Stimulated activated naive B cell treated with anti-CD40 and anti-IgM and Interleukin-4, amounts not matched to agents 10 μg/mL and 1 μg/mL and 100 μg/mL, for 72 hours (primary cell): ENCODE data around the gene KRTAP10-6.

Experiments
- ATAC-seq, 2 donors: fragments of 150-1000 bp; cut with Tn5 transposase; replicated peaks; 2 replicates each; pipeline ENCODE4 v1.10.0; 2021; ENCODE audit warnings: moderate library complexity in 1 of 2
- DNase-seq: peaks from one replicate; pipeline ENCODE4 v3.0.0; 2021
- H3K27ac Mint-ChIP-seq: one replicate; pipeline ENCODE4 v1.8.0; 2022; ENCODE audit warnings: mild to moderate bottlenecking, mixed read lengths
- H3K27me3 Mint-ChIP-seq, 2 donors: one replicate each; pipeline ENCODE4 v1.8.0; 2022; ENCODE audit warnings: mixed read lengths in 2 of 2
- H3K36me3 Mint-ChIP-seq, 2 donors: one replicate each; pipeline ENCODE4 v1.8.0; 2022; ENCODE audit warnings: mixed read lengths in 2 of 2, mild to moderate bottlenecking in 1 of 2
- H3K4me1 Mint-ChIP-seq, 2 donors: one replicate each; pipeline ENCODE4 v1.8.0; 2022; ENCODE audit warnings: mixed read lengths in 2 of 2, mild to moderate bottlenecking in 1 of 2
- H3K4me3 Mint-ChIP-seq, 2 donors: one replicate each; pipeline ENCODE4 v1.8.0; 2022; ENCODE audit warnings: mild to moderate bottlenecking in 2 of 2, mixed read lengths in 2 of 2, moderate library complexity in 1 of 2
- H3K9me3 Mint-ChIP-seq, 2 donors: one replicate each; pipeline ENCODE4 v1.8.0; 2022; ENCODE audit warnings: mixed read lengths in 2 of 2, mild to moderate bottlenecking in 1 of 2

The KRTAP10-6 gene

GRCh38 chr21:44626673-44627143 lies 34.4 kb upstream of the KRTAP10-6 start, which contains the start of gene KRTAP10-9:
TSS of gene KRTAP10-9 (plus strand) at chr21:44627093. CDS start at chr21:44627172, 79 bp downstream.
- Mint-ChIP-seq H3K36me3 (peaks cover 7 to 28% of the 10 kb centered on the region in 2 donors), H3K9me3 (peaks cover 33 to 43% of the 10 kb centered on the region in 2 donors), H3K4me3 (no peak within 1 kb of the TSS), H3K4me1 (peaks cover 6 to 11% of the 10 kb centered on the region in 2 donors), H3K27ac (no peak within 1 kb of the TSS), H3K27me3 (peaks cover 24 to 30% of the 10 kb centered on the region in 2 donors)
- DNase-seq: no peak
- no peak for ATAC-seq

DNA sequence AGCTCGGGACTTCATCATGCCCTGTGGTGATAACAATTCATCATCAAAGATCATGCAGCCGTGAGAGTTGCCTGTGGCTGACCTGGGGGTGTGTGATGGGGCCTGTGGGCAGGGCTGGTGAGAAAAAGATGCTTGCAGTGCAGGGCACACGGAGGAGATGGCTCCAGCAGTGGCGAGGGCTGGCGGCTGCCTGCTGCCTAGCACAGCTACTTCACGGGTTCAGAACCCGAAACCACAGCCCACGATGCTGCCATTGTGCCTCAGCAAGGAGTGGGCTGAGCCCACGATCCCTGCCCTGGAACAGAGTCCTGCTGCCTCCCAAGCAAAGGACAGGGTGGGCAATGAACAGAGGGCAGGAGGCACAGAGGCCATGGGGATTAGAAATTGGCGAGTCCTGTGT lies 34.0 kb upstream of the KRTAP10-6 start:
- Mint-ChIP-seq H3K36me3 (peaks cover 5 to 24% of the 10 kb centered on the region in 2 donors), H3K4me3 (no peak overlapping the region), H3K27ac (no peak overlapping the region), H3K9me3 (peaks cover 31 to 39% of the 10 kb centered on the region in 2 donors), H3K4me1 (peaks cover 6 to 11% of the 10 kb centered on the region in 2 donors), H3K27me3 (peaks cover 24 to 28% of the 10 kb centered on the region in 2 donors)
- no peak for ATAC-seq
- no peak for DNase-seq

GRCh38 chr21:44625756-44626155 lies 33.5 kb upstream of the KRTAP10-6 start:
- Mint-ChIP-seq H3K36me3 (peaks cover 5 to 20% of the 10 kb centered on the region in 2 donors), H3K27ac (no peak overlapping the region), H3K9me3 (peaks cover 27 to 36% of the 10 kb centered on the region in 2 donors), H3K4me1 (peaks cover 6 to 11% of the 10 kb centered on the region in 2 donors), H3K4me3 (no peak overlapping the region), H3K27me3 (peaks cover 24 to 28% of the 10 kb centered on the region in 2 donors)
- DNase-seq: no peak
- ATAC-seq: no peak

- Mint-ChIP-seq H3K9me3 (peaks cover 27 to 49% of the 10 kb centered on the region in 2 donors), H3K27ac (no peak overlapping the region), H3K4me1 (peaks cover 6 to 7% of the 10 kb centered on the region in 2 donors), H3K36me3 (peaks cover 6 to 33% of the 10 kb centered on the region in 2 donors), H3K27me3 (peaks cover 24 to 28% of the 10 kb centered on the region in 2 donors), H3K4me3 (no peak overlapping the region)
- ATAC-seq (no peak), DNase-seq (no peak)
These were observed 31.3 kb upstream of the KRTAP10-6 start for GRCh38 chr21:44623575-44623974.

- no peak for ATAC-seq
- Mint-ChIP-seq H3K9me3 (peaks cover 27 to 49% of the 10 kb centered on the region in 2 donors), H3K36me3 (peaks cover 6 to 31% of the 10 kb centered on the region in 2 donors), H3K4me3 (no peak overlapping the region), H3K4me1 (peaks cover 10 to 11% of the 10 kb centered on the region in 2 donors), H3K27ac (no peak overlapping the region), H3K27me3 (peaks cover 17 to 19% of the 10 kb centered on the region in 2 donors)
- no peak for DNase-seq
These were observed 27.6 kb upstream of the KRTAP10-6 start for GRCh38 chr21:44619886-44620285.

DNA sequence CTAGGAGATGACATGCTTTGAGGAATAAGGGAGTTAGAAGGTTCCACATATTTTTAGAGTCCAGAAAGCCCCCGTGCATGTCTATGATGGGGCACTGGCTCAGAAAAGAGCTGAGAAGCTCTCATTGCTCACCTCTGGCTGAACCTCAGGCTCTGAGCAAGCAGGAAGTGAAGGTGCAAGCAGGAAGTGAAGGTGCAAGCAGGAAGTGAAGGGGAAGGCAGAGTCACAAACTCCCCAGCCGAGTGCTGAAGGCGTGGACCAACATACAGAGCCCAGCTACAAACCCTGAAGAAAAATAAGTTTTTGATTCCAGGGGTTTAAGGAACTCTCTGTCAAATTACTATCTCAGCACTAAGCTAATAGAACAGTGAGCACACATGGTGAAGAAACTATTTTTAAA lies 26.6 kb upstream of the KRTAP10-6 start:
- Mint-ChIP-seq H3K4me1 (peaks cover 10 to 11% of the 10 kb centered on the region in 2 donors), H3K27me3 (peaks cover 13 to 18% of the 10 kb centered on the region in 2 donors), H3K9me3 (peaks cover 21 to 39% of the 10 kb centered on the region in 2 donors), H3K36me3 (peaks cover 4 to 23% of the 10 kb centered on the region in 2 donors), H3K4me3 (no peak overlapping the region), H3K27ac (peak overlapping the region; percentile 48)
- ATAC-seq: peak; percentile 64 to 71
- no peak for DNase-seq

DNA sequence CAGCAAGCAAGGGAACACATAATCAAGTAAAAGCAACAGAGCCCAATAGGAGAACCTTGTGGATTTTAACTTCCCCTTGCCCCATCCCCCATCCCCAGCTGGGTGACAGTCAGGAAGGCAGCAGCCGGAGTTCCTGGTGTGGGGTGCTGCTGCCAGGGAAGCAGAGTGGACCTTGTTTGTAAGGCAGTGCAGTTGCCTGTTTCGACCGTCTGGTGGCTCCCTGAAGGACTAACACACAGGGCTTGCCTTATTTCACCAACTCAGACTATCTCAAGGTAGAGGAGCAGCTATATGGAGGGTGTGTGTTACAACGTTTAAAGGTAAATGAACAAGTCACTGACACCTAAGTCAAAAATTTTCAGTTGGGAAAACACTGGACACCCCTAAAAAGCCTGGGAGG lies 26.2 kb upstream of the KRTAP10-6 start:
- Mint-ChIP-seq H3K4me3 (no peak overlapping the region), H3K27me3 (peaks cover 9 to 16% of the 10 kb centered on the region in 2 donors), H3K9me3 (peaks cover 18 to 35% of the 10 kb centered on the region in 2 donors), H3K36me3 (peaks cover 3 to 21% of the 10 kb centered on the region in 2 donors), H3K4me1 (peaks cover 10 to 11% of the 10 kb centered on the region in 2 donors), H3K27ac (peak overlapping the region; percentile 48)
- peak; percentile 55 to 66 for ATAC-seq
- DNase-seq: no peak

DNA sequence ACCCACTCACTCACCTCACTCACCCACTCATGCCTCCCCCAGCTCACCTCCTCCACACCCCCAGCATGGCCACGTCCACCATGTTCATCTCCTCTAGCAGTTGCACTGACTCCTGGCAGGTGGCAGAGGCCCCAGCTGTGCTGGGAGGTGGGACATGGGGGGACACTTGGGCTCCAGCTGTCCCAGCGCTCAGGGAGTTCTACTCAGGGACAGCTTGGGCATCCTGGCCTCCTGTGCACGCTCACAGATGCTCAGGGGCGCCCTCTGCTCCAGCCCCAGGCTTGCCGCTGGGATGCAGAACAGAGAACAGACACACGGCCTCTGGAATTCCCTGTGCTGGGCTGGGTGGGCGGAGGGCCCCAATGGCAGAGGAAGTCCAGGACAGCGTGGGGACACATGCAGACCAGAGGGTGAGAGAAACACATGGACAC lies 24.8 kb upstream of the KRTAP10-6 start:
- peaks cover 10 to 11% of the 10 kb centered on the region in 2 donors for H3K4me1 Mint-ChIP-seq
- H3K9me3 Mint-ChIP-seq: peaks cover 12 to 22% of the 10 kb centered on the region in 2 donors
- ATAC-seq (no peak), DNase-seq (no peak)
- peaks cover 1 to 23% of the 10 kb centered on the region in 2 donors for H3K36me3 Mint-ChIP-seq
- H3K27ac Mint-ChIP-seq: no peak overlapping the region
- no peak overlapping the region for H3K4me3 Mint-ChIP-seq
- H3K27me3 Mint-ChIP-seq: peaks cover 17 to 24% of the 10 kb centered on the region in 2 donors

- DNase-seq (no peak), ATAC-seq (no peak)
- Mint-ChIP-seq H3K4me3 (no peak overlapping the region), H3K9me3 (peaks cover 14 to 23% of the 10 kb centered on the region in 2 donors), H3K4me1 (peaks cover 10 to 11% of the 10 kb centered on the region in 2 donors), H3K36me3 (peaks cover 1 to 23% of the 10 kb centered on the region in 2 donors), H3K27ac (no peak overlapping the region), H3K27me3 (peaks cover 17 to 24% of the 10 kb centered on the region in 2 donors)
These were observed 24.3 kb upstream of the KRTAP10-6 start for GRCh38 chr21:44616591-44616926.

DNA sequence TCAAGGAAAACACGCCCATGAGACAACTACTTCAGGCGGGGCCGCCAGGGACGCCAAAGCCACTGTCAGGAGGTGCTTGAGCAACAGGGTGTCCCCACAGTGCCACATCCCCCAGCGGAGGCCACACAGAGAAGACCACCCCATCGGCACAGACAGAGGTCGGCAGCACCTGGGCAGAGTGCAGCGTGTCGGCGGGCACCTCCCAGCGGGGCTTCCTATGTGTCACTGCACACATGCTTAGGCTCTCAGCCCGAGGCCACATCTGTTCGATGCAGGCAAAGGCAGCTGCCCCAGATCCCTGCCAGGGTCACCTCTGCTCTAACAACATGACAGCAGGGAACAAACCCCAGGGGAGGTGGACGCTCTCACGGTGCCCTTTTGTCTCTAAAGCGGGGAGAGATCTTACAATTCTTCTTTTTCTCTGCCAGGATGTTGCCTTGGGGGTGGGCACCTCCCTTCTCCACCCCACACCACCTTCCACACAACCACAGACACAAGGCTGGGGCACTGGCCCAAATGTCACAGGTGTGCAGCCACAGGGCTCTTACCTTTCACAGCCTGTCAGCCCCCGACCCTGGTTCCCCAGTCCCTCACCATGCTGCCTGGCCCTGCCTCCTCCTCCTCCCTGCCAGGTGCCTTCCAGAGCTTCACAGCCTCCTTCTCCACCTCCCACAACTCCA lies 23.7 kb upstream of the KRTAP10-6 start:
- Mint-ChIP-seq H3K36me3 (peaks cover 4 to 27% of the 10 kb centered on the region in 2 donors), H3K4me1 (peaks cover 10 to 11% of the 10 kb centered on the region in 2 donors), H3K27me3 (peaks cover 17 to 24% of the 10 kb centered on the region in 2 donors), H3K4me3 (no peak overlapping the region), H3K9me3 (peaks cover 17 to 28% of the 10 kb centered on the region in 2 donors), H3K27ac (no peak overlapping the region)
- ATAC-seq: no peak
- DNase-seq: no peak

GRCh38 chr21:44615466-44615865 lies 23.2 kb upstream of the KRTAP10-6 start:
- Mint-ChIP-seq H3K27me3 (peaks cover 17 to 24% of the 10 kb centered on the region in 2 donors), H3K4me1 (peaks cover 10 to 11% of the 10 kb centered on the region in 2 donors), H3K27ac (no peak overlapping the region), H3K9me3 (peaks cover 20 to 23% of the 10 kb centered on the region in 2 donors), H3K4me3 (no peak overlapping the region), H3K36me3 (peaks cover 3 to 23% of the 10 kb centered on the region in 2 donors)
- ATAC-seq (no peak), DNase-seq (no peak)

- ATAC-seq (no peak), DNase-seq (no peak)
- H3K27ac Mint-ChIP-seq: no peak overlapping the region
- H3K36me3 Mint-ChIP-seq: peaks cover 3 to 21% of the 10 kb centered on the region in 2 donors
- no peak overlapping the region for H3K4me3 Mint-ChIP-seq
- peaks cover 21 to 22% of the 10 kb centered on the region in 2 donors for H3K9me3 Mint-ChIP-seq
- peaks cover 17 to 24% of the 10 kb centered on the region in 2 donors for H3K27me3 Mint-ChIP-seq
- H3K4me1 Mint-ChIP-seq: peaks cover 10 to 11% of the 10 kb centered on the region in 2 donors
These were observed 22.7 kb upstream of the KRTAP10-6 start for GRCh38 chr21:44614961-44615391.

DNA sequence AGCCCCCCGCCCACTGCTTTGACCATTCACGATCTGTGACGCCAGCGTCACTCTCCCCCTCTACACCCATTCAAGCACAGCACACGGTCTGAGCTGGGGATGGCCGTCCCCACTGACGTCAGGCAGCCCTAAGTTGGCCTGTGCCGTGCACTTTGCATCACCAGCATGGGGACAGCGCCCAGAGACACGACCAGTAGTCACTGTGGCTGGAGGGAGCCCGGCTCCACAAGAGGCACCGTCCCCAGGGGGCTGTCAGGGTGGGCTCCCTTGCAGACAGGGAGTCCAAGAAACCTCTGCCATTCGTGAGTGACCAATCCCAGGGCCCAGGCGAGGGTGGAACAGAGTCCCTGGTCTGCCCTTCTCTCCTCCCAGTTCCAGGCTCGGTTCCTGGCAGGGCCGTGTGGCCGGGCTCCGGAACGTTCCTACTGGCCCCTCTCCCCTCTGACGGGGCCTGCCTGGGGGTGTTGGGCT lies 21.9 kb upstream of the KRTAP10-6 start:
- Mint-ChIP-seq H3K27me3 (peaks cover 21 to 24% of the 10 kb centered on the region in 2 donors), H3K36me3 (peaks cover 3 to 13% of the 10 kb centered on the region in 2 donors), H3K4me1 (peaks cover 10 to 11% of the 10 kb centered on the region in 2 donors), H3K4me3 (no peak overlapping the region), H3K27ac (no peak overlapping the region), H3K9me3 (peaks cover 21 to 23% of the 10 kb centered on the region in 2 donors)
- DNase-seq (no peak), ATAC-seq (no peak)

DNA sequence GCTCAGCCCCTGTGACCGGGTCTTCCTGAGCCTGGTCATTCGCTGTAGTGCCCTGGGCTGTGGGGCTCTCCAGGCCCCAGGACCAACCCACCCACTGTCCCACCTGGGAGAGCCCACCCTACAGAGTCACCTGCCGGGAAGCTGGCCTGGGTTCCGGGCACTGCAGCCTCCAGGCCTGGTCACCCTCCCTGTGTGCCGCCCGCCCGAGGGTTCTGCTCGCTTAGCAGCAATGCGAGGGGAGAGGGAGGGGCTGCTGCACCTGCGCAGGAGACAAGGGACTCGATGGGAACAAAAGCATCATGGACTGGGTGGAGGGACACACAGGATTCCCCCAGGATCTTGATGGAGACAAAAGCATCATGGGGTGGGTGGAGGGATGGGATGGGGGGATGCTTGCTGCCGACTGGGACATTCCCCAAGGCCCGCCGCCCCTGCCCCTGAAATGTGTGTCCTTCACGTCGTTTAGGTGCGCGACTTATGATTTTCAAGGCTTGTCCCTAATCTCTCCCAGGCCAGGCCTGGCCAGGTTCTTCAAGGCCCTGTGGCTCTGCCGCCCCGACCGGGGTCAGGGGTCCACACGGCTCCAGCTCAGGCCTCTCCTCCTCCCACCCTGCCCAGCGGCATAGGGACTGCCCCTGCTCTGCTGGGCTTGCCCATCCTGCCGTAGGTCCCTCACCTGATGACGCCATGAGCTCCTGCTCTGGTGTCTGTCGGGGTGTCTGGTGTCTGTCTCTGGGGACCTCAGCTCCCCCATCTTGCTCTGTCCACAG lies 21.3 kb upstream of the KRTAP10-6 start:
- no peak for DNase-seq
- peaks cover 4 to 5% of the 10 kb centered on the region in 2 donors for H3K4me1 Mint-ChIP-seq
- no peak overlapping the region for H3K27ac Mint-ChIP-seq
- H3K9me3 Mint-ChIP-seq: peaks cover 20 to 26% of the 10 kb centered on the region in 2 donors
- no peak overlapping the region for H3K4me3 Mint-ChIP-seq
- H3K36me3 Mint-ChIP-seq: peaks cover 3 to 8% of the 10 kb centered on the region in 2 donors
- ATAC-seq: no peak
- H3K27me3 Mint-ChIP-seq: peaks cover 24 to 27% of the 10 kb centered on the region in 2 donors
